ENCODE data around the gene AQP7.

DNA sequence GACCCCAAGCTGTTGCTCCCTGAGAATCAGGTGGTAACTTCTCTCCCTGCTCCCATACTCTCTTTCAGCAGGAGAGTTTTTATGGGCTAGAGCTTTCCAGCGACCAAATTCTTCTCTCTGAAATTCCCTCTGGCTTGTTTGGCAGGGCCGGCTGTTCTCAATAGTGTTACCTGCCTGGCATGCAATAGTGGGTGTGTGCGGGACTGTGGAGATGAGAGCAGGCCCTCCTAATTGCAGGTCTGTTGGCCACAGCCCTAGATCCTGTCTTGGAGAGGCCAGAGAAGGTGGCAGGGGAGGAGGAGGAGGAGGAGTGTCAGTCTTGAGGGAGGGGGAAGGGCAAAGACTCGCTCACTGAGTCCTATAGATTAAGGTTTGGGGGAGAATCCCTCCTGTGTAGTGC is 29.5 kb downstream of the AQP7 start:
- no peak for TF ChIP-seq POLR2A (IDR thresholded peaks at IDR 0.05; ENCODE audit: low read depth, low read length)
- no peak for TF ChIP-seq TAF1 (IDR thresholded peaks at IDR 0.05; ENCODE audit: low read depth, low read length)

All from GM12891 (cell line).